Naive thymus-derived CD4-positive, alpha-beta T cell (primary cell): Measurements from ENCODE around the gene TEX50. TPM values are rescaled to one million over a fixed set of nuclear protein-coding genes. Genes with fewer than 3 reads are reported as not detected.
A peak's percentile ranks its signal among the peaks of the same experiment; 100 is the strongest.
"Not testable (repeated sequence)": the region's sequence is repeated elsewhere in the genome, so short reads cannot be mapped to it uniquely, and the experiment has no call there.

Experiments
- ATAC-seq: fragments of 150-1000 bp; cut with Tn5 transposase; 2 replicates; pipeline ENCODE4 v1.10.0; 2021; ENCODE audit warnings: mild to moderate bottlenecking, moderate library complexity
- CTCF ChIA-PET: fragments of 350-600 bp; sonication (Branson Sonifier 250); formaldehyde crosslinking; loops from one replicate; lab custom pipeline; 2021; ENCODE audit warnings: antibody characterized with exemption; lab: Charles Lee
- POLR2A ChIA-PET: fragments of 350-600 bp; sonication (Branson Sonifier 250); formaldehyde crosslinking; loops from one replicate; lab custom pipeline; 2021; ENCODE audit warnings: antibody characterized with exemption, inconsistent platforms; lab: Charles Lee
- DNase-seq, 9 donors: peaks; one replicate each; pipeline versions ENCODE4 v3.0.0 to v3.0.0-alpha.2; 2020 to 2022; ENCODE audit warnings: mixed read lengths in 1 of 9
- H3K27ac ChIP-seq: one replicate; pipeline ENCODE4 v1.7.0; 2013; ENCODE audit warnings: mild to moderate bottlenecking, low read depth, low read length, moderate library complexity
- H3K27me3 ChIP-seq, 2 donors: one replicate each; pipeline ENCODE4 v1.7.0; 2013; ENCODE audit warnings: low read length in 2 of 2, mild to moderate bottlenecking in 2 of 2, moderate library complexity in 2 of 2; ENCODE audit not compliant: control insufficient read depth in 2 of 2, insufficient read depth in 2 of 2
- H3K36me3 ChIP-seq, 3 experiments: 1 replicate in 2 of 3; 2 replicates in 1 of 3; pipeline ENCODE4 v1.7.0; 2013; ENCODE audit warnings: low read length in 3 of 3, mild to moderate bottlenecking in 3 of 3, moderate library complexity in 1 of 3; ENCODE audit not compliant: insufficient read depth in 3 of 3, control insufficient read depth in 2 of 3
- H3K4me1 ChIP-seq, 2 donors: one replicate each; pipeline ENCODE4 v1.7.0; 2013; ENCODE audit warnings: low read length in 2 of 2, mild to moderate bottlenecking in 2 of 2, moderate library complexity in 1 of 2; ENCODE audit not compliant: control insufficient read depth in 2 of 2, insufficient read depth in 2 of 2
- H3K4me3 ChIP-seq: 2 replicates; pipeline ENCODE4 v1.7.0; 2013; ENCODE audit warnings: mild to moderate bottlenecking, low read length
- H3K9me3 ChIP-seq, 3 experiments: 1 replicate in 2 of 3; 2 replicates in 1 of 3; pipeline ENCODE4 v1.7.0; 2013; ENCODE audit warnings: low read length in 3 of 3; ENCODE audit not compliant: control insufficient read depth in 2 of 3
- H3K27ac Mint-ChIP-seq, 9 donors: one replicate each; pipeline ENCODE4 v1.8.0; 2020 to 2022; ENCODE audit warnings: mixed read lengths in 9 of 9, mild to moderate bottlenecking in 8 of 9, moderate library complexity in 5 of 9, inconsistent platforms in 2 of 9
- H3K27me3 Mint-ChIP-seq, 5 donors: one replicate each; pipeline ENCODE4 v1.8.0; 2021 to 2022; ENCODE audit warnings: mixed read lengths in 5 of 5, mild to moderate bottlenecking in 1 of 5
- H3K36me3 Mint-ChIP-seq, 5 donors: one replicate each; pipeline ENCODE4 v1.8.0; 2020 to 2022; ENCODE audit warnings: mixed read lengths in 5 of 5, mild to moderate bottlenecking in 3 of 5, inconsistent platforms in 1 of 5
- H3K4me1 Mint-ChIP-seq, 7 donors: one replicate each; pipeline ENCODE4 v1.8.0; 2020 to 2022; ENCODE audit warnings: mixed read lengths in 7 of 7, mild to moderate bottlenecking in 3 of 7, inconsistent platforms in 1 of 7
- H3K4me3 Mint-ChIP-seq, 10 donors: one replicate each; pipeline ENCODE4 v1.8.0; 2020 to 2022; ENCODE audit warnings: mild to moderate bottlenecking in 10 of 10, mixed read lengths in 10 of 10, moderate library complexity in 6 of 10, inconsistent platforms in 2 of 10
- H3K9me3 Mint-ChIP-seq, 11 donors: one replicate each; pipeline ENCODE4 v1.8.0; 2020 to 2022; ENCODE audit warnings: mixed read lengths in 11 of 11, mild to moderate bottlenecking in 4 of 11, inconsistent platforms in 1 of 11, moderate library complexity in 1 of 11
- intact Hi-C, 2 donors: fragments of 100-400 bp; cut with micrococcal nuclease; formaldehyde crosslinking; loops; one replicate each; pipeline ENCODE4 v1.15.1; 2023
- polyA plus RNA-seq, 2 donors: library from polyadenylated mRNA; unstranded; fragments of 300-500 nt; fragmentation: Illumina TruSeq; gene quantifications; one replicate each; pipeline ENCODE4 v1.2.3, GENCODE V29; 2021
- total RNA-seq, 6 experiments: library from RNA in 5 of 6; stranded (reverse) in 5 of 6; gene quantifications; 1 replicate in 5 of 6; 2 replicates in 1 of 6; pipeline ENCODE4 v1.2.3 and lab custom pipeline; 2021 to 2026

TEX50 gene
- total and polyA plus RNA-seq, 7 experiments from 2014 or later = not detected

DNA sequence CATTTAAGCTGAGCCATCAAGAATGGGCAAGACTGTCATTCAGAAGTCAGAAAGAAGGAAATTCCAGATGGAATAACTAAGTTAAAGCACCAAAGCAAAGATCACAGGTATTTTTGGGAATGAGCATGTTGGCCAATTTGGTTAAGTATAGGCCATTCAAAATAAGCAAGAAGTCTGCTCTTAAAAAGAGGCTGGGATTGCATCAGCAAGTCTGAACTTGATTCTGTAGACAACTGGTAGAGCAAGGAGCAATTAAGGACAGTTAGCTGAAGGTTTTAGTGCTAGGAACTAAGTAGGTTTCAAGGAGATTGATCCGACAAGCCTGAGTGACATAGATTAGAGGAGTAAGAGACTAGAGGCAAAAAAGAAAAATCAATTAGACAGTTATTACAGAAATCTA lies 26.1 kb downstream of the TEX50 start:
- no peaks in the 10 kb centered on the region for H3K27me3 ChIP-seq
- Mint-ChIP-seq H3K36me3 (peaks cover 0 to 2% (median 0%) of the 10 kb centered on the region in 5 donors), H3K27me3 (peaks cover 2 to 7% (median 4%) of the 10 kb centered on the region in 5 donors), H3K27ac (no peak overlapping the region), H3K4me3 (no peak overlapping the region), H3K9me3 (peaks cover 0 to 5% (median 3%) of the 10 kb centered on the region in 11 donors), H3K4me1 (no peaks in the 10 kb centered on the region)
- ChIA-PET POLR2A (no interaction called here), CTCF (no interaction called here)
- no peak overlapping the region for H3K4me3 ChIP-seq
- no peaks in the 10 kb centered on the region for H3K36me3 ChIP-seq
- H3K27ac ChIP-seq = no peak overlapping the region
- DNase-seq = no peak
- H3K4me1 ChIP-seq = no peaks in the 10 kb centered on the region
- H3K9me3 ChIP-seq = no peaks in the 10 kb centered on the region
- no peak for ATAC-seq
- intact Hi-C loops = no loop called here

DNA sequence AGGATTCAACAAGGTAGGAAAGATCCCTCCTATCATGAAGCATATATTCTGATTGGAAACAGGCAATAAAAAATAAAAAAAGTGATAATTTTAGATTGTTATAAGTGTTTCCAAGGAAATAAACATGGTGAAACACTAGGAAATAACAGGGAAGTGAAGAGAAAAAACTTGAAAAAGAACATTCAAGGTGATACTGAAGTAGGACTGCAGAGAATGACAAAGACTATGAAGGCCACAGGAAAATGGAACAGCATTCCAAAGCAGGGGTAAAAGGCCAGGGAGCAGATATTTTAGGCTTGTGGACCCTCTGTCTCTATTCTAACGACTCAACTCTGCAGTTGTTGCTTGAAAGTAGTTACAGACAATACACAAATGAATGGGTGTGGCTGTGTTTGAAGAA lies 26.6 kb downstream of the TEX50 start:
- POLR2A ChIA-PET = no interaction called here
- H3K36me3 Mint-ChIP-seq = no peaks in the 10 kb centered on the region
- Histone ChIP-seq H3K4me1 (no peaks in the 10 kb centered on the region), H3K27ac (no peak overlapping the region), H3K9me3 (no peaks in the 10 kb centered on the region), H3K4me3 (no peak overlapping the region), H3K36me3 (no peaks in the 10 kb centered on the region), H3K27me3 (no peaks in the 10 kb centered on the region)
- H3K27me3 Mint-ChIP-seq = peaks cover 0 to 8% (median 4%) of the 10 kb centered on the region in 5 donors
- DNase-seq (no peak), ATAC-seq (no peak)
- H3K4me1 Mint-ChIP-seq = no peaks in the 10 kb centered on the region
- intact Hi-C loops = no loop called here
- H3K4me3 Mint-ChIP-seq = no peak overlapping the region
- CTCF ChIA-PET = no interaction called here
- H3K27ac Mint-ChIP-seq = no peak overlapping the region
- peaks cover 0 to 3% (median 0%) of the 10 kb centered on the region in 11 donors for H3K9me3 Mint-ChIP-seq

DNA sequence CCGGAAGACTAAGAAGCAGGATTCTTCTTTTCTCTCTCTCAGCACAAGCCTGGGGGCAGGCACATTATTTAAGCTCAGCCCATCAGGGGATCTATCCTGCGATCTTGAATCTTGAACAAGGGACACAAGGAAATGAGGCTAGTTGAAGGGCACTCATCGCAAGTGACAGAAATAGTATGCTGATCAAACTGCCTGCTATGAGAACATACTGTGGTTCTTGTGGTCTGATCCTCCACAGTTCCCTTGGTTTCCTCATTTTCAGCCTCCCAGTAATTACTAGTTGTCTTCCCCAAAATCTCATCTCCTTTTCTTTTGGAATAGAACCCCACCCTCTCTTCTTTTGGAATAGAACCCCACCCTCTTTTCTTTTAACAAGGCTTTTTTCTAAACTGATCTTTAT lies 28.0 kb downstream of the TEX50 start:
- H3K27ac ChIP-seq = no peak overlapping the region
- peaks cover 0 to 2% (median 0%) of the 10 kb centered on the region in 11 donors for H3K9me3 Mint-ChIP-seq
- no peaks in the 10 kb centered on the region for H3K9me3 ChIP-seq
- CTCF ChIA-PET = no interaction called here
- intact Hi-C loops = no loop called here
- no peak overlapping the region for H3K27ac Mint-ChIP-seq
- no peaks in the 10 kb centered on the region for H3K36me3 ChIP-seq
- H3K4me3 Mint-ChIP-seq = no peak overlapping the region
- no peaks in the 10 kb centered on the region for H3K4me1 Mint-ChIP-seq
- H3K27me3 Mint-ChIP-seq = peaks cover 12 to 17% (median 14%) of the 10 kb centered on the region in 5 donors
- H3K36me3 Mint-ChIP-seq = peaks cover 0 to 3% (median 0%) of the 10 kb centered on the region in 5 donors
- H3K4me1 ChIP-seq = no peaks in the 10 kb centered on the region
- POLR2A ChIA-PET = no interaction called here
- no peak overlapping the region for H3K4me3 ChIP-seq
- H3K27me3 ChIP-seq = no peaks in the 10 kb centered on the region
- ATAC-seq (no peak), DNase-seq (no peak)

DNA sequence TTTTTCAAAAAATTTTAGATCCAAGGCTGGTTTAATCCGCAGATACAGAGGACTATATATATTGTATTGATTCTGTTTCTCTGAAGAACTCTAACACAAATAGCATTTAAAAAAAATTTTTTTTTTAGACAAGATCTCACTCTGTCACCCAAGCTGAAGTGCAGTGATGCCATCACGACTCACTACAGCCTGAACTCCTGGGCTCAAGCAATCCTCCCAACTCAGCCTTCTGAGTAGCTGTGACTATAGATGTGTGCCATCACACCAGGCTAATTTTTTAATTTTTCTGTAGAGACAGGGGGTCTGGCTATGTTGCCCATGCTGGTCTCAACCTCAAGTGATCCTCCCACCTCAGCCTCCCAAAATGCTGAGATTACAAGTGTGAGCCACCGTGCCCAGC lies 31.5 kb downstream of the TEX50 start:
- H3K9me3 ChIP-seq = no peaks in the 10 kb centered on the region
- Mint-ChIP-seq H3K27me3 (peaks cover 36 to 47% (median 44%) of the 10 kb centered on the region in 5 donors), H3K4me3 (no peak overlapping the region), H3K27ac (no peak overlapping the region), H3K36me3 (peaks cover 0 to 6% (median 2%) of the 10 kb centered on the region in 5 donors), H3K4me1 (peaks cover 5 to 14% (median 7%) of the 10 kb centered on the region in 7 donors), H3K9me3 (peaks cover 0 to 2% (median 0%) of the 10 kb centered on the region in 11 donors)
- DNase-seq = no peak
- ChIA-PET CTCF (no interaction called here), POLR2A (no interaction called here)
- no peaks in the 10 kb centered on the region for H3K4me1 ChIP-seq
- no peaks in the 10 kb centered on the region for H3K27me3 ChIP-seq
- no peak overlapping the region for H3K4me3 ChIP-seq
- no peaks in the 10 kb centered on the region for H3K36me3 ChIP-seq
- ATAC-seq = no peak
- intact Hi-C loops = no loop called here
- H3K27ac ChIP-seq = no peak overlapping the region

DNA sequence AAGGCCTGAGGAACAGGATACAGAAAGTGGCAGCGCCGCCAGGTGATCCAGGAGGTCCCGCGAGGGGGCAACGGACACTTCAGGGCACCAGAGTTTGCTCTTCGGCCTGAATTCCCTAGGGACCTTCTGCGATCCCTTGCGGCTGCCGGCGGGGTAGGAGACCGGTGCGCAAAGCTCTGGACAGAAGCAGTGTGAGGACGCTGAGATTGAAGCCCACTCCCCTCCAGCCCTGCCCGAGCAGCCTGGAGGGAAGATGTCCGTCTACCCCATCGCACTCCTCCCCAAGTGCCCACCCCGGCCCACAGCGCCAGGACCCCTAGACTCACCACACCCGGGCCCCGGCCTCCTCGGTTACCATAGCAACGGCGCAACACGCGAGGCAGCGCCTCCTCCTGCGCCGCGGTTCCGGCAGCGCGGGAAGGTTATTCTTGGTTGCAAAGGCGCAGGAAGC lies 34.4 kb downstream of the TEX50 start, which contains the start of gene ANKRD45:
TSS of gene ANKRD45 (minus strand) at position 361 of the 451 bp plus-strand sequence. CDS start 10,433 bp downstream, outside the sequence.
- Histone ChIP-seq H3K4me1 (no peaks in the 10 kb centered on the region), H3K4me3 (no peak within 1 kb of the TSS), H3K27me3 (no peaks in the 10 kb centered on the region), H3K27ac (no peak within 1 kb of the TSS), H3K36me3 (no peaks in the 10 kb centered on the region), H3K9me3 (no peaks in the 10 kb centered on the region)
- intact Hi-C loops = no loop called here
- H3K27ac Mint-ChIP-seq = peak within 1 kb of the TSS in 1 of 9 donors; percentile 29
- H3K36me3 Mint-ChIP-seq = peaks cover 0 to 6% (median 2%) of the 10 kb centered on the region in 5 donors
- peaks cover 0 to 4% (median 0%) of the 10 kb centered on the region in 11 donors for H3K9me3 Mint-ChIP-seq
- DNase-seq (peak in 3 of 9 donors; percentile 4 to 15 (median 10)), ATAC-seq (no peak)
- peaks cover 32 to 54% (median 49%) of the 10 kb centered on the region in 5 donors for H3K27me3 Mint-ChIP-seq
- CTCF ChIA-PET = no interaction called here
- peaks cover 5 to 14% (median 7%) of the 10 kb centered on the region in 7 donors for H3K4me1 Mint-ChIP-seq
- peak within 1 kb of the TSS in 8 of 10 donors; percentile 32 to 74 (median 66) for H3K4me3 Mint-ChIP-seq
- POLR2A ChIA-PET = no interaction called here

DNA sequence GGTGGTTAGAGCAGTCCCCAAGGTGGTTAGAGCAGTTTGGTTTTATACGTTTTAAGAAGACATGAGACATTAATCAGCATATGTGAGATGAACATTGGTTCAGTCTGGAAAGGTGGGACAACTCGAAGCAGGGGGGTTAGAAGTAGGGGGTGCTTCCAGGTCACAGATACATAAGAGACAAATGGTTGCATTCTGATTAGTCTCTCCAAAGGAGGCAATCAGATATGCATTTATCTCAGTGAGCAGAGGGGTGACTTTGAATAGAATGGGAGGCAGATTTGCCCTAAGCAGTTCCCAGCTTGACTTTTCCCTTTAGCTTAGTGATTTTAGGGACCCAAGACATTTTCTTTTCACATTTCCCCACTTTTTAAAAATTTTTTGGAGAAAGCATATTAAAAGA lies 39.4 kb downstream of the TEX50 start:
- H3K4me1 Mint-ChIP-seq, H3K4me3 Mint-ChIP-seq, H3K27me3 ChIP-seq, H3K36me3 Mint-ChIP-seq, H3K4me1 ChIP-seq, H3K27ac Mint-ChIP-seq, H3K27ac ChIP-seq, H3K9me3 ChIP-seq, H3K36me3 ChIP-seq, ATAC-seq, H3K4me3 ChIP-seq, intact Hi-C loops, CTCF ChIA-PET, DNase-seq, POLR2A ChIA-PET: not testable (repeated sequence)
- Mint-ChIP-seq H3K9me3 (peaks cover 0 to 28% (median 8%) of the 10 kb centered on the region in 11 donors), H3K27me3 (peaks cover 9 to 35% (median 29%) of the 10 kb centered on the region in 5 donors)

DNA sequence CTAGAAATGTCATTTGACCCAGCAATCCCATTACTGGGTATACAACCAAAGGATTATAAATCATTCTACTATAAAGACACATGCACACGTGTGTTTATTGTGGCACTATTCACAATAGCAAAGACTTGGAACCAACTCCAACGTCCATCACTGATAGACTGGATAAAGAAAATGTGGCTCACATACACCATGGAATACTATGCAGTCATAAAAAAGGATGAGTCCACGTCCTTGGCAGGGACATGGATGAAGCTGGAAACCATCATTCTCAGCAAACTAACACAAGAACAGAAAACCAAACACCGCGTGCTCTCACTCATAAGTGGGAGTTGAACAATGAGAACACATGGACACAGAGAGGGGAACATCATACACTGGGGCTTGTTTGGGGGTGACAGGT lies 45.0 kb downstream of the TEX50 start:
- intact Hi-C loops, H3K9me3 ChIP-seq, H3K27me3 ChIP-seq, H3K27ac Mint-ChIP-seq, H3K4me1 Mint-ChIP-seq, DNase-seq, H3K4me3 ChIP-seq, ATAC-seq, H3K36me3 ChIP-seq, H3K36me3 Mint-ChIP-seq, POLR2A ChIA-PET, H3K4me3 Mint-ChIP-seq, H3K27me3 Mint-ChIP-seq, CTCF ChIA-PET, H3K4me1 ChIP-seq, H3K27ac ChIP-seq: not testable (repeated sequence)
- peaks cover 0 to 28% (median 6%) of the 10 kb centered on the region in 11 donors for H3K9me3 Mint-ChIP-seq
